Retina (tissue), 1 donor: Measurements from ENCODE around the gene SLAMF1.
"Not testable (repeated sequence)": the region's sequence is repeated elsewhere in the genome, so short reads cannot be mapped to it uniquely, and the experiment has no call there.

Experiments
- DNase-seq: peaks from one replicate; pipeline ENCODE4 v3.0.0-alpha.2; 2016

SLAMF1 gene

GRCh38 chr1:160664573-160665051, 17.8 kb upstream of the SLAMF1 start:
- no peak for DNase-seq

DNA sequence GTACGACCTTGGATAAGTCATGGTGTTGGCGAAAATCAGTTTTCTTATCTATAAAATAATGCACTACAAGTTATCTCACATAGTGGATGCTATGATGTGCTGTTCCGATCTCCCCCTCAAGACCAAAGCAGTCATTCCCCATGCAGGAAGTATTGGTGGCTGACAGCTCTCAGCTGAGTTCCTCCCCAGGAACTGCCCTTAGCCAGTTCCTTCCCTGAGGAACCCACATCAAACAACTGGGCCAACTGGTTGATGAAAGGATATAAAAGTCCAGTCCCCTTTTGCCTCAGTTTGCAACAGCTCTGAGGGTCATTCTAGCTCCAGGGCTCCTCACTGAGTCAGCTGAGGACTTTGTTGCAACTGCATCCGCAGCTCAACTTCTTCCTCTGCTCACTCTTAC, 16.1 kb upstream of the SLAMF1 start:
- no peak for DNase-seq

DNA sequence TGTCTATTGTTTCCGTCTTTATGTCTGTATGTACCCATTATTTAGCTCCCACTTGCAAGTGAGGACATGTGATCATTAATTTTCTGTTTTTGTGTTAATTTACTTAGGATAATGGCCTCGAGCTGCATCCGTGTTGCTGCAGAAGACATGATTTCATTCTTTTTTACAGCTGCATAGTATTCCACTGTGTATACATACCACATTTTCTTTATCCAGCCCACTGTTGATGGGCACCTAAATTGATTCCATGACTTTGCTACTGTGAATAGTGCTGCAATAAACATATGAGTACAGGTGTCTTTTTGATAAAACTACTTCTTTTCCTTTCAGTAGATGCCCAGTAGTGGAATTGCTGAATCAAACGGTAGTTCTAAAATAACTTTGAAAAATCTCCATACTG, 12.7 kb upstream of the SLAMF1 start:
- DNase-seq: no peak

GRCh38 chr1:160658814-160659193, 12.0 kb upstream of the SLAMF1 start:
- DNase-seq: no peak

- no peak for DNase-seq
These were observed 11.4 kb upstream of the SLAMF1 start for GRCh38 chr1:160658162-160658813.

- DNase-seq: no peak
These were observed 10.5 kb upstream of the SLAMF1 start for GRCh38 chr1:160657250-160657781.

GRCh38 chr1:160656737-160657136, 9.9 kb upstream of the SLAMF1 start:
- no peak for DNase-seq

DNA sequence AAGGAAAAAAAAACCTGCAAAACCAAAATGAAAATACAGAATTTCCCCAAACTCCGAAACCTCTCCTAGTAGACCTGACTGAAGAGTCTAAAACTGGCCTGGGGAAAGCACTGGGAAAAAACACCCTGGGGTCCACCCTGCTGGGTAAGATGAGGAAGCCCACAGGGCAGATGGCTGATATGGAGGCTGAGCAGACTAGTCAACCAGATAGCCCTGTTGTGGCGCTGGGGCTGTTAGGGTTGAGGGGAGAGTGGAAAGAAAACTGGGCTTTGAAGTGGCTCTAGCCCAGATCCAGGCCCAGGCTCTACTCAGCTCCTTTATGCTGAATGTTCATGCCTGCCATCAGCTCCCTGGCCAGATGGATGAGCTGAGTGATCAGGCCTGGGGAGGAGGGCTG, 6.8 kb upstream of the SLAMF1 start:
- no peak for DNase-seq

- DNase-seq: no peak
These were observed 6.2 kb upstream of the SLAMF1 start for GRCh38 chr1:160652924-160653619.

GRCh38 chr1:160652065-160652641, 5.3 kb upstream of the SLAMF1 start:
- DNase-seq: not testable (repeated sequence)

DNA sequence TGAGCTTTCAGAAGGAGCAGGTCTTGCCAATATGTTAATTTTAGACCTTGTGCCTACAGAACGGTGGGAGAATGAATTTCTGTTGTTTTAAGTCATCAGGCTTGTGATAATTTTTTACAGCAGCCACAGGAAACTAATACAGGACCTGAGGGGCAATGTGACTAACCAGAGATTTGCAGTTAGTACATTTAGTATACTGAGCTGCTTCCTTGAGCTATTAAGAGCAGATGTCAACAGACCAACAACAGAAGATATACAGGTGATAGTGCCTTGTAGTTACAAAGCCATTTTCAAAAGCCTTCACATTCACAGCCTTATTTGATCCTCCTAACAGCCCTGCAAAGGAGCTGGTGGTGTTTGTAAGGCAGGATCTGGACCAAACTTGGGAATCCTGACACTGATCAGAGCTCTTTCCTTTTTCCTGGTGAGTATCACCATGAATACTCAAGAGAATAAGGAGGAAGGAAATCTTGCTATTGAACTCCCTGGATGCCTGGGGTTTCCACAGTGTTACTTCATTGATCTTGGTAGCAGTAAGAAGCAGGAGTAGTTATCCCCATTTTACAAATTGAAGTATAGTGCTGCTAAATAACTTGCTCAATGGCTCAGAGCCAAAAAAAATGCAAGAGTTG, 4.7 kb upstream of the SLAMF1 start:
- DNase-seq: no peak

DNA sequence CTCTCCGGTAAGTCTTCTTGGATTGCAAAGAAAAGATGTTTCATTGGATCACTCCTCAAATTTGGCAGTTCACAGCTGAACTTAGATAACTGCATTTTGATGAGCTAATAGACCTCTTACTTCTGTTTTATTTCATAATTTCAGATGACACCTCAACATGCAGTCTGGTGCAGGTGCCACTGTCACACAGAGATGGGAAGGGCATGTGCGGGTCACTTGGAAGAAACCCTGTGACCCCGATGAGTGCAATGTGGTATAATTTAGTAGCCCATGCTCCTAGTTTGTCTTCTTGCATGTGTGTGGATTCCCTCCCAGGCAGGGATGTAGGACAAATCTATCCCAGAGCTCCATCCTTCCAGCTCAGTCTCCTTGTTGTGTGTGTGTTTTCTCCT, 481 bp upstream of the SLAMF1 start:
- no peak for DNase-seq

DNA sequence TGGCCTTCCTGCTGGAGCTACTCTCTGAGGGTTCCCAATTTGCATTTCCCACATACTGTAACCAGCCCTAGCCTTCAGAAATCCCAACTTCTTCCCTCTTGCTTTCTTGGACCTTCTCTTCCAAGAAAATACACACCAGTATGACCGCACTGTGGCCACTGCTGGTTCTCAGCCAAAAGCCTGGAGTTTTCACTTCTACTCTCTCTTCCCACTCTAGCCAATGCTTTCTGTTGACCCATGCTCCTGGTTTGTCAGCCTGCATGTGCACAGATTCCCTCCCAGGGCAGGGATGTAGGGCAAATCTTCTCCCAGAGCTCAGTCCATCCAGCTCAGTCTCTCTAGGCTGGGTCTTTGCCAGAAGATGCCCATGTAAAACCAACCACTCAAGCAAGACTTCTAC, 664 bp downstream of the SLAMF1 start:
- no peak for DNase-seq

DNA sequence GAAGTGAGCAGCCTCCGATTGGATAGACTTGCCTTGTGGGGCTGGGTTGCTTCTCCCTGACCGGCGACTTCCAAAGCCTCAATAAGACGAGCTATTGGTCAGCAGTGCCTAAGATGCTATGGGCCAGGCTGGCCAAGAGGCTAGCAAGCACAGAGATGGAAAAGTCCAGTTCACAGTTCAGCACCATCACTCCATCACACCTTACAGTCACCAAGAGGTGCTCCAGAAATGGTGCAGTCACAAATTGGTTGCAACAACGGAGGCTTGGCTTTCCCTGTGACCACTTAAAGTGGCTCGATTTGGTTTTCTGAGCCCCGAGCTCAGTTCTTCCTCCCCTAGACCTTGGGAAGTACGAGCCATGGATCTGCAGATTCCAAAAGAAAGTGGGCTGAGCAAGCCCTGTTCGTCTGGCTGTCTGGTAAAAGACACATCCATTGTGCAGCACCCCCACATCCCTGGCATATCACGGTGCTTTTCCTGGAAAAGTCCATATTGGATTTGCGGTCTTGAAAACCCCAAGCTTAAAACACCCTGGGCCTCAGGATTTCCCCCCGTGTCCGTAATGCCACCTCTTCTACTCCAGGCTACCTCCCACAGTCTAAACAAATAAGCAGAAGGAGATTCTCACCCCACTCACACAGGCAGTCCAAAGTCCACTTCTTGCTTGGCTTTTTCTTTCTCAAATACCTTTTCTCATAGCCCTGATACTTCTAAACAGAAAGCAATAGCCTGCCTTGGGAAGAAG, 1.3 kb downstream of the SLAMF1 start:
- no peak for DNase-seq

- no peak for DNase-seq
These were observed 2.4 kb downstream of the SLAMF1 start for GRCh38 chr1:160644399-160644798.

DNA sequence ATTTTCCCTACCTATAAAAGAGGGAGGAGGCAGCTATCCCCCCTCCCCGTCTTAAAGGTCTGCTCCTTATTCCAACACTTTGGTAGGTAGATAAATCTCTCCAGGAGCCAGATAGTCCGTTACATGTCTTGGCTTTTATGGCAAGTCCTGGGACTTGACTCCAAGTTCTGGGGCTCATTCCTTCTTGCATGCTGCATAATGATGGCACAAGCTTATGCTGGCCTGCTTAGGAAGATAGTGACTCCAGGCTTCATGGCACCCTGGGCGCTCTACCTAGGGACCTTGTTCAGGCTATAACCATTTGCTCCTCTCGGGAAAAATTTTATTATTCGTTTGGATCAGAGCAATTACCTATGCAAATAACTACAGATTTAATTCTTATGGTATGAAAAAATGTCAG, 3.7 kb downstream of the SLAMF1 start:
- DNase-seq: no peak

GRCh38 chr1:160642281-160642644, 4.6 kb downstream of the SLAMF1 start:
- no peak for DNase-seq

- DNase-seq: no peak
These were observed 5.2 kb downstream of the SLAMF1 start for GRCh38 chr1:160641323-160642280.

- no peak for DNase-seq
These were observed 6.3 kb downstream of the SLAMF1 start for GRCh38 chr1:160640359-160641123.

DNA sequence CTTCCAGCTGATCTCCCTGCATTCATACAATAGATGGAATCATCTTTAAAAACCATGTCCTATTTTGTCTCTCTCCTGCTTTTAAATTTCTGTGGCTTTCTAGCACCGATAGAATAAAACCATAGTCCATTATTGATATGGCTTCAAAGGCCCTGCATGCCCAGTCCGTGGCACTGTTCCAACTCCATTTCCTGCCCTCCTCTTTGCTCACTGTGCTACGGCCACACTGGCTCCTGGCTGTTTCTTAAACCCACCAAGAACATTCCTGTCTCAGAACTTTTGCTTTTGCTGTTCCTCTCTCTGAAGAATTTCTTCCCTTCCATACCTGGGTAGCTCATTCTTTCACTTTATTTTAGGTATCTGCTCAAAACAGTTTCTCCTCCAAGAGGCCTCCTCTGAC, 7.2 kb downstream of the SLAMF1 start:
- DNase-seq: no peak

DNA sequence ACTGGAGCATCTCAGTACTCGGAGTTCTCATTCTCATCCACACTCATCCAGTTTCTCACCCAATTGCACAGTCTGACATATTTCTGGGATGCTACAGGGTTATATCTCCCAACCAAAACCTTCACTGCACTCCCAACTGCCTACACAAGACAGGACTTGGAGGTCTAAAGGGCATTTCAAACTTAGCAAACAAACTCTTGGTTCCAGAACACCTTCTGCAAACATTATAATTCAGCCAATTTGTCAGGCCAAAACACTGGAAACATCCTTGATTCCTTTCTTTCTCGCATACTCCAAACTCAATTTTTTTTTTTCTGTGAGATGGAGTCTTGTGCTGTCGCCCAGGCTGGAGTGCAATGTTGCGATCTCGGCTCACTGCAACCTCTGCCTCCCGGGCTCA, 7.9 kb downstream of the SLAMF1 start:
- no peak for DNase-seq
